SK-N-SH treated with all-trans-retinoic acid at 6 μM for 48 hours (cell line): ENCODE data around the gene DDX46.

Experiments used
- CSRNP3 ChIP-seq: fragments of 250-450 bp; sonication (Bioruptor Pico); IDR thresholded peaks from 2 replicates; pipeline ENCODE4 v1.5.1; 2021; ENCODE audit warnings: mild to moderate bottlenecking, moderate library complexity
- PATZ1 ChIP-seq: fragments of 250-450 bp; sonication (Bioruptor Pico); IDR thresholded peaks from 2 replicates; pipeline ENCODE4 v1.8.0; 2020; ENCODE audit warnings: mild to moderate bottlenecking, moderate library complexity, borderline replicate concordance
- PPARA ChIP-seq: fragments of 250-450 bp; sonication (Bioruptor Pico); IDR thresholded peaks from 2 replicates; pipeline ENCODE4 v1.5.0; 2020; ENCODE audit warnings: mild to moderate bottlenecking, borderline replicate concordance
- RARB ChIP-seq: fragments of 250-450 bp; sonication (Bioruptor Pico); IDR thresholded peaks from 2 replicates; pipeline ENCODE4 v1.8.0; 2021; ENCODE audit warnings: mild to moderate bottlenecking, moderate library complexity
- TOX ChIP-seq: fragments of 250-450 bp; sonication (Bioruptor Pico); IDR thresholded peaks from 2 replicates; pipeline ENCODE4 v1.8.0; 2021; ENCODE audit warnings: mild to moderate bottlenecking, moderate library complexity, borderline replicate concordance
- ZC3H10 ChIP-seq: fragments of 250-450 bp; sonication (Bioruptor Pico); IDR thresholded peaks from 2 replicates; pipeline ENCODE4 v1.5.1; 2021; ENCODE audit warnings: mild to moderate bottlenecking, moderate library complexity
- ZFP3 ChIP-seq: fragments of 250-450 bp; sonication (Bioruptor Pico); IDR thresholded peaks from 2 replicates; pipeline ENCODE4 v1.5.0; 2020; ENCODE audit warnings: mild to moderate bottlenecking, moderate library complexity
- ZNF8 ChIP-seq: fragments of 450-650 bp; formaldehyde crosslinking; IDR thresholded peaks from 2 replicates; pipeline ENCODE4 v1.5.0; 2020; ENCODE audit warnings: mild to moderate bottlenecking, moderate library complexity

DNA sequence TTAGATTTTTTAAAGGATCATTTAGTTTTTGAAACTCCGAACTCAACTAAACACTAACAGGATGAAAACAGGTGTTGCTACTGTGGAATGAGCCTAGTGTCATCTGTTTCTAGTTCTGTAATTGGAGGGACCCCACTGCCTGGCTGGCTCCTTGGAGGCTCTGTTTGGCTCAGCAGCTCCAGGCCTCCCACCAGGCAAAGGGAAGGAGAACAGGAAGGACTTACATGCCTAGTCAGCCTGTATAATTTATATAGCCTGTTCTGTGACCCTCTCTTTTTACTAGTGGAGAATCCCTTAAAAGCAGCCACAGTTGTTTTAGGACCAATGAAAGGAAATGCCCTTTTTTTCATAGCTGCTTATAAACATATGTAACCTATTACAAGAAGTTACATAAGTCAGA lies 66.1 kb downstream of the DDX46 start:
- TF ChIP-seq PPARA (CRISPR knock-in tag) (no peak), ZNF8 (CRISPR knock-in tag) (no peak), ZFP3 (CRISPR knock-in tag) (no peak), CSRNP3 (CRISPR knock-in tag) (no peak), PATZ1 (CRISPR knock-in tag) (no peak), ZC3H10 (CRISPR knock-in tag) (no peak), RARB (CRISPR knock-in tag) (no peak), TOX (CRISPR knock-in tag) (no peak)
